ENCODE results near the gene PCDHGB4.

DNA sequence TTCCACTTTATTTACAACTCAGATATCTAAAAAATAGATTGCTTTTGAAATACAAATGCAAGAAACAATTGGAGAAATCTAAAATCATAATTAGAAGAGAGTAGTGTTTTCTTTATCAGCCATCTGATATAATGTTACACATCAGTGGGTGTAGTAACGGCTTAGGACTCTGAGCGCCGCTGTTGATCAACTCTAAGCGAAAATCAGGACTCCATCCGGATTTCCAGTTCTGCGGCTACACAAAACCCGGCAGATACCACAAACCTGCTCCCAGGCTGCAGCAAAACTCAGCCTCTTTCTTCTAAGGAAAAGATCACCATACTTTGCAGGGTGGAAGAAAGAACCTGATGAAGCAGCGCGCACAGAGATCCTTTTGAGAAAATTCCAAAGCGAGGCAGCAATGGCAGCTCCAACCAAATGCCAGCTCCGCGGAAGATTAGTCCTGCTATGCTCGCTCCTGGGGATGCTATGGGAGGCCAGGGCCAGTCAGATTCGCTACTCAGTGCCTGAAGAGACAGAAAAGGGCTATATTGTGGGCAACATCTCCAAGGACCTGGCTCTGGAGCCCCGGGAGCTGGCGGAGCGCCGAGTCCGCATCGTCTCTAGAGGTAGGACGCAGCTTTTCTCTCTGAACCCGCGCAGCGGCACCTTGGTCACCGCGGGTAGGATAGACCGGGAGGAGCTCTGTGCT, 15.2 kb downstream of the PCDHGB4 start, which contains the start of gene PCDHGA9:
- TF ChIP-seq, protein P1, sequence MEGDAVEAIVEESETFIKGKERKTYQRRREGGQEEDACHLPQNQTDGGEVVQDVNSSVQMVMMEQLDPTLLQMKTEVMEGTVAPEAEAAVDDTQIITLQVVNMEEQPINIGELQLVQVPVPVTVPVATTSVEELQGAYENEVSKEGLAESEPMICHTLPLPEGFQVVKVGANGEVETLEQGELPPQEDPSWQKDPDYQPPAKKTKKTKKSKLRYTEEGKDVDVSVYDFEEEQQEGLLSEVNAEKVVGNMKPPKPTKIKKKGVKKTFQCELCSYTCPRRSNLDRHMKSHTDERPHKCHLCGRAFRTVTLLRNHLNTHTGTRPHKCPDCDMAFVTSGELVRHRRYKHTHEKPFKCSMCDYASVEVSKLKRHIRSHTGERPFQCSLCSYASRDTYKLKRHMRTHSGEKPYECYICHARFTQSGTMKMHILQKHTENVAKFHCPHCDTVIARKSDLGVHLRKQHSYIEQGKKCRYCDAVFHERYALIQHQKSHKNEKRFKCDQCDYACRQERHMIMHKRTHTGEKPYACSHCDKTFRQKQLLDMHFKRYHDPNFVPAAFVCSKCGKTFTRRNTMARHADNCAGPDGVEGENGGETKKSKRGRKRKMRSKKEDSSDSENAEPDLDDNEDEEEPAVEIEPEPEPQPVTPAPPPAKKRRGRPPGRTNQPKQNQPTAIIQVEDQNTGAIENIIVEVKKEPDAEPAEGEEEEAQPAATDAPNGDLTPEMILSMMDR (conservative IDR thresholded peaks at IDR 0.05), result peak; percentile 69
- no peak for TF ChIP-seq EZH2 (IDR thresholded peaks at IDR 0.05; ENCODE audit: low read depth)

Data from PC-9 (cell line).